HG02759 (cell line): ENCODE results near the gene MRPS14.
A peak's percentile ranks its signal among the peaks of the same experiment; 100 is the strongest.

Experiments used
- ATAC-seq: cut with Tn5 transposase; IDR thresholded peaks from one replicate; pipeline ENCODE4 v1.9.1; 2021; ENCODE audit warnings: mild to moderate bottlenecking, moderate library complexity; ENCODE audit not compliant: unreplicated experiment

The MRPS14 gene

DNA sequence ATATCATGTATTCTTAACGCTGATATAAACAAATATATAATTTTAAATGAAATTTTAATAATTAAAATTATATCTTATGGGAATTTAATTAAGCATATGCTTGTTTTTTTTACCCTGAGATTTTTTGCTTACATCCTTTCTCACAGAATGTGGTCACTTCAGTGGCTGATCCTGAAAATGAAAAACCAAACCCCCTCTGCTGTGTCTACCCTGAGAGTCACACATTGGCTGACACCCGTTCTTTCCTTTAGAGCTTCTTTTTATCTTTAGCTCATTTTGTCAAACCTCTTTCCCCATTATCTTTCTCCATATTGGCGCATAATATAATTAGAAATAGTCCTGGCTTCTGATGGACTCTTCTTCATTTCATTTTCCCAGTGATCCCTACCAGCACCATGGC is 34.2 kb downstream of the MRPS14 start:
- no peak for ATAC-seq

DNA sequence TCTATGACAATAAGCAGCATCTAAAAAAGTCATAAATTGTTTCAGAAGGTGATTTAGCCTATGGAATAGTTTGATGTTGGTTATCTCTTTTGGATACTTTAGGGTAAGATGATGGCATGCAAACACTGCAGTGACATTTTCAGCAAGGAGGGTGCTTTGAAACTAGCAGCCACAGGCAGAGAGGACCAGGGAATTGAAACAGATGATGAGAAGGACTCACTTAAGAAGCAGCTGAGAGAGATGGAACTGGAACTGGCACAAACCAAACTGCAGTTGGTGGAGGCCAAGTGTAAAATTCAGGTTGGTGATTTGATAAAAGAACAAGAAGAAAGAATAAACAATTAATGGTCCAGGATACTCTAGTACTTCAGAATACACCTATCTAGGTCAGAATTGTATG is 34.7 kb downstream of the MRPS14 start:
- no peak for ATAC-seq

DNA sequence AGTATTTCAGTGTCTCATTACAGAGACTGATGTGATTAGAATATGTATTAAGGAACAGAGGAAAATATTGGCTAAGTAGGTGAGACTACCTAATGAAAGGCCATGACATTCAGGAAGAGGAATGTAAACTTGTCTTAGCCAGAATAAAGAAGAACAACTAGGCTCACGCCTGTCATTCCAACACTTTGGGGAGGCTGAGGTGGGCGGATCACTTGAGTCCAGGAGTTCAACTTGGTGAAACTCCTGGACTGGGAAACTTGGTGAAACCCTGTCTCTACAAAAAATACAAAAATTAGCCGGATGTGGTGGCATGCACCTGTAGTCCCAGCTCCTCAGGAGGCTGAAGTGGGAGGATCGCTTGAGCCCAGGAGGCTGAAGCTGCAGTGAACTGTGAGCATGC is 38.3 kb downstream of the MRPS14 start:
- no peak for ATAC-seq

DNA sequence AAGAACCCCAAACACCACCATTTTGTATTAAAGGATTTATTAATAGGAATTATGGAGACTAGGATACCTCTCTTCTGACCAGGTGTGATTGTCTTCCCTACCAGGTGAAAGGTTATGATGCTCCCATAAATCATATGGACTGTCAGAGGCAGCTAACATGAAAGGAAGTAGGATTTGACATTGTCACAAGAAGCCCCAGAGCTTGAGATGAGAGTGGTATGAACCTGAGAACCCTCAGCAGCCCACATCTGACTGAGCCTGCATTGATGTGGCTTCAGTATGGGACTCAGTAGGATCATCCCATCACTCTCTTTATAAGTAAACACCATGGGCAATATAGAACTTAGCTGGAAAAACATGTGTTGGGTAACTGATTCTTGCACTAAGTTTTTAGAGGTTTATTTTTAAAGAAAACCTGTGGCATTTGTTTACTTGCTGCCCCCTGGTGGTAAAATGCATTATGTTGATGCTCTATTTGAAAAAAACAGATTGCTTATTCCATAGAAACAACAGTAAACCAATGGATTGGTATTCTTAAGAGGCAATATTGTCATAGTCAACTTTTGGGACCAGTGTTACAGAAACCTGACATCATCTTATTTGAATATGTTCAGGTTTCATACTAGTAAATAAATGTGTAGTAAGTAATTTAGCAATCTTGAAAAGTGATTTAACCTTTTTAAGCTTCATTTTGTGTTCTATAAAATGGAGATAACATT is 40.1 kb downstream of the MRPS14 start:
- no peak for ATAC-seq

DNA sequence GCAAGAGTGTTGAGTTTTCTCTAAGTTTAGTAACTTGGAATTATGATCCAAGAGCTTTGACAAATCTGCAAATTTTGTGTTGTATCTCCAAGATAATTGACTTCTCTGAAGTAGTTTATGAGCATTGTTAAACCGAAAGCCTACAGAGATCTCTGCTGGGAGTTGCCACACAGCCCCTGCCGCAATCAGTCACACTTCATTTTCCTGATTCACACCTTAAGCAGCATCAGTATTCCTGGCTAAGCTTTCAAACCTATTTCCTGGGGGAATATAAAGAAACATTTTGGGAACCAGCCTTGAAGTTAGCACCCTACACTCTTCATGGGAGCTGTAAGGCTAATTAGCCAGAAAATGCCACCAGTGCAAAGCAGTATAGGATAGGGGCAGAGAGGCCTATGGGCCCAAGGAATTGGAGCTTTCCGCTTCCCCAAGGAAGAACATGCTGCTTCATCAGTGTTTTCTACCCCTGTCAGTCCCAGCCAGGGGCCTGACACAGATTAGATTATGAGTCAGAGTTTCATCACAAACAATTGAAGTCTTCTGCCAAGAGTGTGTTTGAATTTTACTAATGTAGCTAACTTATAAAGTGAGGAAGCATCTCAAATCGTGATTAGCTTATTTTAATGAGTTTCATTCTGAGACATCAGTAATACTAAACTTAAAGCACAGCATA is 46.7 kb downstream of the MRPS14 start:
- ATAC-seq, result no peak

DNA sequence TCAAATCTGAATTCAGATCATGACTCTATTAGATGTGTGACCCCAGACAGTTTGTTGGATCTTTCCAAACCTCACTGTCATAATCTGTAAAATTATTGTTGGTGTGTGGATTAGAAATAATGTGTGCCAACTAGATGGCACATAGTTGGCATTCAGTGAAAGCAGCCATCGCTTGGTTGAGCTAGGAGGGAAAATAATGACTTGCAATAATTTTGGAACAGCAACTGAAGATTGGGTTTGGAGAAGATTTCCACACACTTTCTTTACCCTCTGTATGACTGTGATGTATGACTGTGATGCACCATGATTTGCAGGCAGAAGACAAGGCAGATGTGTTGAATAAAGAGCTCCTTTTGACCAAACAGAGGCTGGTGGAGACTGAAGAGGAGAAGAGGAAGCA is 47.5 kb downstream of the MRPS14 start:
- no peak for ATAC-seq

DNA sequence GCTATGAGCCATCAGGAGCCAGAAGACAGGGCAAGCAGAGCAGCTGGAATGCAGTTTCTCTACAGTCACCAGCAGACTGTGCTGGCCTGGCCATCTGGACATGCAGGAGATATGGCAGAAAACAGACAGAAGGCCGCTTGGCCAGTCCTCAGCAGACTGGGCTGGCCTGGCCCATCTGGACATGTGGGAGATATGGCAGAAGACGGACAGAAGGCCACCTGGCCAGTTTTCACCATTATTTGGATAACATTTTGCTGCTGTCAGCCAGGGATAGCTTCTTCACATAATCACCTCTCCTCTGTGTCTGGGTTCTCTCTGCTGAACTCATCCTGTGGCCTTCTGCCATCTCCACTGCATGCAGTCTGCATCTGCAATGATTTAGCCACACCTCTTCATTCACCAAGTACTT is 48.5 kb downstream of the MRPS14 start:
- no peak for ATAC-seq

DNA sequence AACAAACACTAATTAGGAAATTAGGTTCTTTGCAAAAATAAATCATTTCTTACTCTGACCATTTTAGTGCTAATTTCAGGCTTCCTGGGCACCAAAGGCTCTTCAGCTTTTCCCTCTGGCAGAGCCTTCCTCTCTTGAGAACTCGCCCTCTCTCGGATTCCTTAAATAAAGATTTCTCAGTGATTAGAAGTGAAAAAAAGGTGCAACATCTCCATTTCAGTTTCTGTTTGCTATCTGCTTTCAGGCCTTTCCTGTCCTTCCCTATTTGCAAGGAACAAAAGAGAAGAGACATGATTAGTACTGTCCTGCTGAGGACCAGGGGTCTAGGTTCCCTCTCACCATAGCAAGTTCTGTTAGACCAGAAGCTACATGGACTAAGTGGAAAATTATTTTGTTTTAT is 51.3 kb downstream of the MRPS14 start:
- ATAC-seq, result no peak

DNA sequence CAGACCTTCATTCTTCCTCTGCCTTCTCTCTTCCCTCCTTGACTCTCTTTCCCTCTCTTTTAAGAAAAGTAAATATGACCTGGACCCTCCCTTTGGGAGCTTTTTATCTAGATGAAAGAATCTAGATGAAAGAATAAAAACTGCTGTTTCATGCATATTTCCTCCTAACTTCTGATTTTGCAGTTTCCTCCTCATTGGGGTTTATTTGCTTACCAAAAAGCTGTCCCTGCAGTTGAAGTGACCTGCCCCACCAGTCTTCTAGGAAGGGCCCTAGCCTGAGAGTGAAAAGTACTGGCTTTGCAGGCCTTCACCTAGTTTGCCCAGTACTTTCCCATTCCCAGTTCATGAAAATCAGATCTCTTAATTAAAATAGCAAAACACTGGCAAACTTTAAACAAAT is 51.8 kb downstream of the MRPS14 start:
- ATAC-seq, result no peak

DNA sequence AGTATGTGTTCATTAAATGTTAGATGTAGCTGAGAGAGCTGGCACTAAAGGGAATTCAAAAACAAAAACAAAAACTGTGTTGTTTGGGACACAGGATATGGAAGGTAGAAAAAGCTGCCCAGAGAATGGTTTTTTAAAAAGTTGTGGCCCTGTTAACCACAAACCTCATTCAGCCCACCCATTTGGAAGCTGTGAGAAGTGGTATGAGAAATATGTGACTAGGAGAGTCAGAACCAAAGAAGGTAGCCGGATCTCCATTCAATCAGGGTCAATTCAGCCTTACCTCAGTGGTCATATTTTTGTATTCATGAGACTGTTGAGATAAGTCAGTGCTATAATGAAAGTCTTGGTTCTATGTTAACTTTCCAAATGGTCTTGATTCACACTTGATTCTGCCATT is 53.2 kb downstream of the MRPS14 start:
- peak; percentile 58 for ATAC-seq

DNA sequence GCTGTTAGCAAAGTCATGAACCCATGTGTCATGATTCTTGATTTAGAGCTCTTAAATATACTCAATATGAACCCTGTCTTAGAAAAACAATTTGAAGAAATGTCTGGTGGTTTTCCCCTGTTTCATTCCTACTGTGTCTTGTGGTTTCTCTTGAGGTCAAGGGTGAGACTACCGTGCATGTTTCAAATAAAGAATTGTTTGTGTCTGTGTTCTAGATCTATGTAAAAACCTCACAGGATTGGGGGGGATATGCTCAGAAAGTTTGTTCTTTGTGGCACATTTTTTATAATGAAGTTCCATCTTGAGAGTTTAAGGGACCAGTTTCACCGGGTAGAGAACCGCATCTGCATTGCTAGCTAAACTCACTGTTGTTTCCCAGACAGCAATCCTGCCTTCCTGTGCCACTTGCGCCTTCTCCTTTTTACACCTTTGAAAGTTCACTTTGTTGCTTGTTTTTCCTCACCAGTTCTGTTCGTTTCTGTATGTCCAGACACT is 54.4 kb downstream of the MRPS14 start:
- peak; percentile 79 for ATAC-seq

DNA sequence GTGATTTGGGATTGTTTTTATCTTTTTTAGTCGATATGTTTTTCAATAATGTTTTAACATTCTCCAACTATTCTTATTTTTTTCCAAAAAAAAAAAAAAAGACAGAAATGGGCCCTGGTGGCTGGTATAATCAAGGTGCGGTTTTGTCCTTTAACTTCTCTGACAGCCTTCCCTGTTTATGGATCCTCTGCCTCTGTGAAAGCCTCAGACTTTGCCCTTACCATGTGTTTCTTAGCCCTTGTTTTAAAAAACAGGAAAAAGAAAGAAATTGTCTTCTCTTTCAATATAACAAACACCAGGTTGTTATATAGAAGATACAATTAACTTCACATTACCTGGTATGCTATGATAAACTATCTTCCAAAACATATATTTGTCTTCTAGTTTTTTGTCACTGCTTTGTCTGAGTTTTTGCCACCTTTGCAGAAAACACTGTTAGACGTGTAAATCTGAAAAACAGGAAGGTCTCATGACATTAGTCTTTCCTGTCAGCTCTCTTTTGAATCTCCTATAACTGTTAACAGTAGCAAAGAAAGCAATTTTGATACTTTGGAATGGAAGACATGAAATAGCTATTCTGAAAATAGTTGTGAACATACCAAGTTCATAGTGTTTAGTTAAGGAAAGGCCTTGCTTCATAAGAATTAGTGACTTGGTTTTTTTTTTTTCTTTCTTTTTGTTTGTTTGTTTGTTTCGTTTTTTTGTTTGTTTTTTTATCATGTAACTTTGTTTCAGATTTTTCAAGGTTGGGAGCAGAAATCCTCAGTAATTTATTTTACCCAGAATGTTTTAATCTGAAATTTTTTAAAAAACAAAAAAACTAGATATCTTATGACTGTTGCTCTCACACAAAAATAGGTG is 55.1 kb downstream of the MRPS14 start:
- ATAC-seq, result no peak

DNA sequence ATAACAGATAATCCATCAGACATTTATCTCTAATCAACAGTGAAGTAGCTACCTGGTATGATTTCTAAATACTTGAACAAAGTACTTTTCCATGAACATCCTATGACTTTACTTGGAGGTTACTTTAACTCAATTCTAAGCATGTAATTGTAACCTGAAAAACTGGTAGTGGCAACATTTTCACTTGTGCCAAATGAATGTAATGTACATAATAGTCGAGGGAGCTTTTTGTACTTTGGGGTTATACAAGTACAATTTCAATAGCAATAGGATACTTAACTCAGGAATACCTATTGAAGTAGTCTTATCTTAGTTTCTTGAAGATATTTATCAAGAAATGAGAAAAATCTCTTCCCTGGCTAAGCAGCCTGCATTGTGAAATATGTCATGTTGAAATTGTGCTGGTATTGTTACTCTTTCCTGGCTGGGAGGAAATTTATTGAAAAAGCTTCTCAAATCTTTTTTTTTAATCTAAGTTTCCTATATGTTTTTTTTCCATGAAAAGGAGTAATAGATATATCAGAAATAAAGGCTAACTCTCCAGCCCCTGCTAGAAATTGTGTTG is 57.1 kb downstream of the MRPS14 start:
- ATAC-seq, result no peak

DNA sequence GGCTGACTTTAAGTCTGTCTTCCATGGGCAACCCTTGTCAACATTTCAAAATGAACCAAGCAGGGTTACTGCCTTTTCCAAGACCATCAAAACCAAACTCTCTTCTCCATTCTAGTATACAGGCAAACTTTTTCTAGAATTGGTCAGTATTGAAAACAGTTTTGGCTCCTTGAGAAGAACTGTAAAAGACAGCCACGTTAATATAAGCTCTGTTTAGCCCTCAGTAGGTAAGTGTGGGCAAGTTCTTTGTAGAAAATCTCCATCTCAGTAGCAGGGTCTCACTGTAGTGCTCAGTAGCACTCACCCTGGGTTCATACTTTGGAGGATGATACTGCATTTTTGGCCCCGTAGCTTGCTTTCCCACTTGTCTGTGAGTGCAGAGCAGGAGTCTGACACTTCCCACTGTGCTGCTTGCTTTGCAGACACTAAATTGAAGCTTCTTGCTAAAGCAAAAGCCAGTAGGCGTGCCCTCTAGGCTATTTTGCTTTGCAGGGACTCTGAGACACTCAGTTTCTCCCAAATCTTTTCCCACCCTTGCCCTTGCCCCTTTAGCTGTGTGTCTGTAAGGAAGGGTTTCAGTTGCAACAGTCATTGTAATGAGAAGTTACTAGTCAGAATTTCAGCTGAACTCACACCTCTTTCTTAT is 57.7 kb downstream of the MRPS14 start:
- no peak for ATAC-seq

DNA sequence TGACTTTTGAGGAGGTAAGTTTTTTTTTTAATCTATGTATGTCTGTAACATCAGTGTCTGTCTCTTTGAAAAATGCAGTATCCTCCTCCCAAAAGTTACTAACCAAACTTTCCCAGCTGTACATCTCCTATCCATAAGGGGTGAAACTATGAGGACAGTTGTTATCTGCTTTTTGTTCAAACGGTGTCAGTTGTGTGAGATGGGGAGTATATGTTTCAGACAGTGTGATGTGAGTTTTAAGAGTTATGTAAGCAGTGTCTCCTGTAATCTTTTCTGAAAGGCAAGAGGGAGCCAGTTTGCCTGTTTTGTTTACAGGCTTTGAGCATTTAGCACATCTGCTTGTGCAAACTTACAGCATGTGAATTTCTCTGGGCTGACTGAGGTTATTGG is 58.3 kb downstream of the MRPS14 start:
- ATAC-seq, result no peak

DNA sequence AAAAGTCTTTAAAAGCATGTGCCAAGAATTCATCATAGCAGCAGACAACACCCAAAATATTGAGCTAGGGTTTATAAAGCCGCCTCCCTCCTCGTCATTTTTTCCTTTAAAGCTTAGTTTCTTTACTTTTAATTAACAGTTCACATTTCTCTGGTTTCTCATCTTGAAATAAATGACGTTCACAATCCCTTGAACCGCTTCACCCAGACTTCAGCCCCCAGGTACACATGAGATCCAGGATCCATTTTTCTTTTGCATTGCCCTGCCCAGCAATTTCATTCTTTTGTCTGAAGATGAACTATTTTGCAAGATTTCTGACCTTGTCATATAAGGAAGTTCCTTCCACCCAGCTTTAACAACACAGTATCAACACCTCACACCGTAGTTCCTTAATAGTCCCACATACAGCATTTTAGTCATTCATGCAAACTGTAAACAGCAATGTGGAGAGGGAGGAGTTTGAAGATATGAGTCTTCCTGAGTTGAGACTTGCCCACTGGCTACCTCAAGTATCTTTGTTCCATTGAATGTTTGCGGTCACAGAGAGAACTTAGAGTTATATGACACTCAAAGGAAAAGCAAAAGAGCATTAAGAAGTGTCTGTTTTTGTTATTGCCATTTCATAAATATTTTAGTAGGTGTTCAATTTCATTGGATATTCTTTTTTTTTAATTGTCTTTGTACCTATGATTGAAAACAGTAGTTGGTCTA is 58.8 kb downstream of the MRPS14 start:
- ATAC-seq, result peak; percentile 44

DNA sequence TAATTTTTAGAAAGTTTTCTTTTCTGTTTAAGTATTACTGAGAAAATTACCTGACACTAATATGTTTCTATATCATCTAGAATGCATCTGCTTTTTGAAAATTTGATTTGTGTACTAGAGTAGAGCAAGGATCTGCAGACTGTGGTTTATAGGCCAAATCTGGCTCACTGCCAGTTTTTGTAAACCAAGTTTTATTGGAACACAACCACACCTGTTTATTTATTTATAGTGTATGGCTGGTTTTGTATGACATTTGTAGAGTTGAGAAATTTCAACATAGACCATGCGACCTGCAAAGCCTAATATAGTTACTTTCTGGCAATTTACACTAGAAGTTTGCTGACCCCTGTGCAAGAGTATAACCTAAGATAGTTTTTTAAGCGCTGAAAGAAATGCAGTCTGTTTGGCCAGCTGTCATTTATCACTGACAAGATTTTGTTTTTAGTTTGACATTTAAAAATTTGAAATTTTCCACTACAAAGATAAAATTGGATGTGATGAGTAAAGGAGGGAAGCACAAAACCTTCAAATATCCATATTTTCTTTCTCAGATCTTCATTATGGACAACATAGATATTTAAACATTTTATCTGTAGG is 59.6 kb downstream of the MRPS14 start:
- ATAC-seq, result no peak
